ENCODE data around the gene DNAH17. TPM values are rescaled to one million over a fixed set of nuclear protein-coding genes. Genes with fewer than 3 reads are reported as not detected.

DNAH17 gene
- total RNA-seq, 1 experiment from 2014 or later: 0.69 TPM

GRCh38 chr17:78425429-78425828 lies 151.8 kb downstream of the DNAH17 start:
- RAD21 ChIA-PET (ENCODE audit: low non-redundant PET in 1 of 2, low total read pairs in 2 of 2, uncharacterized antibody in 2 of 2, unreplicated experiment in 2 of 2): no interaction called here
- Histone ChIP-seq H3K9me2 (ENCODE audit: insufficient read depth) (no peaks in the 10 kb centered on the region), H3K79me2 (ENCODE audit: insufficient read depth, low read length) (peaks cover 8% of the 10 kb centered on the region; the same call in 1 of the 2 replicates), H3K9ac (ENCODE audit: low read length) (no peak overlapping the region), H3K27me3 (ENCODE audit: insufficient read depth, low read length) (no peaks in the 10 kb centered on the region), H3K9me3 (ENCODE audit: control insufficient read depth in 1 of 2, insufficient read depth in 1 of 2, low read depth in 1 of 2, low read length in 2 of 2) (no peaks in the 10 kb centered on the region), H3K27ac (ENCODE audit: low read depth, low read length) (no peak overlapping the region), H3K4me1 (ENCODE audit: control insufficient read depth in 1 of 2, insufficient read depth in 2 of 2, low read length in 2 of 2) (no peaks in the 10 kb centered on the region), H2AFZ (ENCODE audit: low read depth, low read length, poor library complexity, severe bottlenecking) (no peak overlapping the region), H3K4me3 (replicated peaks in 1 of 2; ENCODE audit: low read depth in 1 of 2, low read length in 2 of 2) (no peak overlapping the region), H4K20me1 (ENCODE audit: insufficient read depth) (no peaks in the 10 kb centered on the region), H3K36me3 (ENCODE audit: control insufficient read depth in 1 of 2, insufficient read depth in 2 of 2, low read length in 2 of 2) (peaks cover 28 to 42% of the 10 kb centered on the region in 2 experiments; a peak in 3 of 4 replicates), H3K4me2 (ENCODE audit: low read length) (no peak overlapping the region)
- ATAC-seq (no peak), DNase-seq (ENCODE audit: low read depth, low spot score) (no peak)
- POLR2A ChIA-PET: no interaction called here
- no TSS peak for BruUV-seq (replicated peaks)
- intact Hi-C loops (cut with micrococcal nuclease): loop anchor here (10.0 kb wide), 2 partner anchors 311 to 341 kb away; no protein-coding TSS in a partner anchor
- CTCF ChIA-PET: no interaction called here
- TF ChIP-seq EZH2phosphoT487 (IDR thresholded peaks at IDR 0.05; ENCODE audit: borderline replicate concordance): no peak
- no peak for TF ChIP-seq ZBTB33 (IDR thresholded peaks at IDR 0.05; ENCODE audit: extremely low read depth, insufficient replicate concordance, low read length)
- no peak for TF ChIP-seq MAX (IDR thresholded peaks at IDR 0.05)
- no peak for TF ChIP-seq CBX3 (IDR thresholded peaks at IDR 0.05; ENCODE audit: low read depth)
- no peak for TF ChIP-seq ZNF274 (IDR thresholded peaks at IDR 0.05; ENCODE audit: low read depth, low read length)
- TF ChIP-seq POLR2A (IDR thresholded peaks at IDR 0.05; ENCODE audit: borderline replicate concordance, extremely low read depth, insufficient read depth, insufficient read length): no peak
- TF ChIP-seq YY1 (IDR thresholded peaks at IDR 0.05; ENCODE audit: extremely low read depth, insufficient replicate concordance, low read depth, low read length): no peak
- TF ChIP-seq TCF7L2 (IDR thresholded peaks at IDR 0.05; ENCODE audit: borderline replicate concordance, extremely low read depth, insufficient read depth, insufficient read length): no peak
- TF ChIP-seq EZH2 (IDR thresholded peaks at IDR 0.05): no peak
- TF ChIP-seq ZFX (IDR thresholded peaks at IDR 0.05): no peak
- no peak for TF ChIP-seq FOSL1 (IDR thresholded peaks at IDR 0.05; ENCODE audit: low read depth)
- TF ChIP-seq CTCF (IDR thresholded peaks at IDR 0.05 in 2 of 3, conservative IDR thresholded peaks at IDR 0.05 in 1 of 3; ENCODE audit: borderline replicate concordance in 1 of 3, insufficient read depth in 1 of 3, low read depth in 2 of 3, low read length in 2 of 3): no peak
- no peak for TF ChIP-seq POLR2AphosphoS5 (IDR thresholded peaks at IDR 0.05; ENCODE audit: low read depth, low read length)
- TF ChIP-seq ELF1 (IDR thresholded peaks at IDR 0.05; ENCODE audit: borderline replicate concordance, low read depth): no peak
- TF ChIP-seq ATF3 (IDR thresholded peaks at IDR 0.05): no peak
- no peak for TF ChIP-seq EGR1 (IDR thresholded peaks at IDR 0.05; ENCODE audit: low read depth)
- TF ChIP-seq REST (IDR thresholded peaks at IDR 0.05; ENCODE audit: low read depth): no peak
- TF ChIP-seq SIN3A (IDR thresholded peaks at IDR 0.05; ENCODE audit: low read depth): no peak

All from HCT116 (cell line).